ENCODE data around the gene FCHSD1. TPM values are rescaled to one million over a fixed set of nuclear protein-coding genes. Genes with fewer than 3 reads are reported as not detected.

The FCHSD1 gene
- total RNA-seq, 1 donor from 2014 or later: 42.2 TPM

DNA sequence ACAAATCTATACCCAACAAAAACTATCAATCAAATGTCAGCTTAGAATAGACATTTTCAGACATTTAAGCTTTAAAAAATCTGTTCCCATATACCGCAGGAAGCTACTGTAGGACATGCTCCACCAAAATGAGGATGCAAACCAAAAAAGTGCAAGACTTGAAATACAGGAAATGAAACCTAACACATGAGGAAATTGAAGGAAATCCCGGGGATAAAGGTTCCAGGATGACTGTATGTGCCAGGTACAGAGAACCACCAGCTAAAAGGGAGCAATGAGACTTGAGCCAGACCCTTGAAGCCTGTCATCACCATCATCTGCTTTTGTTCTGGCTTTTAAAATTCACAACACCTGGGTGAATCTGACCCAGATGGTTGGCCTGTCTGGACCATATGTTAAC, 53.8 kb downstream of the FCHSD1 start:
- H3K27ac ChIP-seq: no peak overlapping the region
- intact Hi-C loops (cut with DNase I): no loop called here
- TF ChIP-seq POLR2AphosphoS5 (IDR thresholded peaks at IDR 0.05; ENCODE audit: insufficient read depth in 1 of 2, low read depth in 1 of 2) (no peak), POLR2A (IDR thresholded peaks at IDR 0.05) (no peak)
- TF ChIP-seq, protein P1, sequence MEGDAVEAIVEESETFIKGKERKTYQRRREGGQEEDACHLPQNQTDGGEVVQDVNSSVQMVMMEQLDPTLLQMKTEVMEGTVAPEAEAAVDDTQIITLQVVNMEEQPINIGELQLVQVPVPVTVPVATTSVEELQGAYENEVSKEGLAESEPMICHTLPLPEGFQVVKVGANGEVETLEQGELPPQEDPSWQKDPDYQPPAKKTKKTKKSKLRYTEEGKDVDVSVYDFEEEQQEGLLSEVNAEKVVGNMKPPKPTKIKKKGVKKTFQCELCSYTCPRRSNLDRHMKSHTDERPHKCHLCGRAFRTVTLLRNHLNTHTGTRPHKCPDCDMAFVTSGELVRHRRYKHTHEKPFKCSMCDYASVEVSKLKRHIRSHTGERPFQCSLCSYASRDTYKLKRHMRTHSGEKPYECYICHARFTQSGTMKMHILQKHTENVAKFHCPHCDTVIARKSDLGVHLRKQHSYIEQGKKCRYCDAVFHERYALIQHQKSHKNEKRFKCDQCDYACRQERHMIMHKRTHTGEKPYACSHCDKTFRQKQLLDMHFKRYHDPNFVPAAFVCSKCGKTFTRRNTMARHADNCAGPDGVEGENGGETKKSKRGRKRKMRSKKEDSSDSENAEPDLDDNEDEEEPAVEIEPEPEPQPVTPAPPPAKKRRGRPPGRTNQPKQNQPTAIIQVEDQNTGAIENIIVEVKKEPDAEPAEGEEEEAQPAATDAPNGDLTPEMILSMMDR (IDR thresholded peaks at IDR 0.05): no peak

GRCh38 chr5:141596867-141597266, 54.4 kb downstream of the FCHSD1 start:
- Histone ChIP-seq H3K4me1 (no peaks in the 10 kb centered on the region), H3K9me3 (no peaks in the 10 kb centered on the region), H3K36me3 (no peaks in the 10 kb centered on the region), H3K27ac (no peak overlapping the region), H3K27me3 (no peaks in the 10 kb centered on the region), H3K4me3 (no peak overlapping the region)
- intact Hi-C loops (cut with DNase I): no loop called here
- no peak for TF ChIP-seq POLR2A (IDR thresholded peaks at IDR 0.05)
- TF ChIP-seq POLR2AphosphoS5 (IDR thresholded peaks at IDR 0.05; ENCODE audit: insufficient read depth in 1 of 2, low read depth in 1 of 2): no peak
- TF ChIP-seq, protein P1 (IDR thresholded peaks at IDR 0.05): no peak
- DNase-seq (ENCODE audit: extremely low spot score in 2 of 2): no peak

More for the DNA sequence above, 53.8 kb downstream of the FCHSD1 start:
- no peaks in the 10 kb centered on the region for H3K9me3 ChIP-seq
- no peak for DNase-seq (ENCODE audit: extremely low spot score in 2 of 2)
- no peaks in the 10 kb centered on the region for H3K27me3 ChIP-seq
- peaks cover 3% of the 10 kb centered on the region for H3K4me1 ChIP-seq
- no peaks in the 10 kb centered on the region for H3K36me3 ChIP-seq
- no peak overlapping the region for H3K4me3 ChIP-seq

- no peak overlapping the region for H3K4me3 ChIP-seq
- H3K27me3 ChIP-seq: no peaks in the 10 kb centered on the region
- H3K4me1 ChIP-seq: no peaks in the 10 kb centered on the region
- intact Hi-C loops (cut with DNase I): no loop called here
- TF ChIP-seq, protein P1 (IDR thresholded peaks at IDR 0.05): no peak
- H3K9me3 ChIP-seq: no peaks in the 10 kb centered on the region
- no peak for DNase-seq (ENCODE audit: extremely low spot score in 2 of 2)
- H3K36me3 ChIP-seq: peaks cover 0 to 19% of the 10 kb centered on the region in 2 donors
- no peak overlapping the region for H3K27ac ChIP-seq
These were observed 61.1 kb downstream of the FCHSD1 start for GRCh38 chr5:141590127-141590526.

Other genes with a start within 250 kb of the FCHSD1 start
- 8.8 TPM for gene PCDHGA9, start 248.6 kb downstream of the FCHSD1 start, total RNA-seq
- 12.5 TPM for gene PCDHGB6, start 243.4 kb downstream of the FCHSD1 start, total RNA-seq
- gene PCDHGA10, start 238.4 kb downstream of the FCHSD1 start, total RNA-seq: 10.6 TPM
- gene PCDHGB7, start 233.7 kb downstream of the FCHSD1 start, total RNA-seq: 14.2 TPM
- gene PCDHGA11, start 230.4 kb downstream of the FCHSD1 start, total RNA-seq: 6.6 TPM
- gene PCDHGA12, start 220.9 kb downstream of the FCHSD1 start, total RNA-seq: 10.6 TPM
- 78.3 TPM for gene PCDHGC3, start 175.5 kb downstream of the FCHSD1 start, total RNA-seq
- 4.9 TPM for gene PCDHGC4, start 166.4 kb downstream of the FCHSD1 start, total RNA-seq
- 3.4 TPM for gene PCDHGC5, start 162.3 kb downstream of the FCHSD1 start, total RNA-seq
- gene DIAPH1, start 32.4 kb downstream of the FCHSD1 start, total RNA-seq: 64.1 TPM
- gene HDAC3, start 14.6 kb downstream of the FCHSD1 start, total RNA-seq: 44.7 TPM
- gene RELL2, start 14.4 kb downstream of the FCHSD1 start, total RNA-seq: 5.6 TPM
- gene ARAP3, start 30.8 kb upstream of the FCHSD1 start, total RNA-seq: 13.3 TPM
- 38.8 TPM for gene PCDH1, start 227.0 kb upstream of the FCHSD1 start, total RNA-seq